ENCODE measurements around the gene USP5. TPM values are rescaled to one million over a fixed set of nuclear protein-coding genes. Genes with fewer than 3 reads are reported as not detected.

USP5 gene
- total RNA-seq, 1 donor = 77.1 TPM

GRCh38 chr12:6824085-6824775 is 27.7 kb upstream of the USP5 start:
- H3K9me3 ChIP-seq (ENCODE audit: low read depth, low read length) = no peaks in the 10 kb centered on the region
- H3K4me3 ChIP-seq (ENCODE audit: insufficient read depth, low read length) = no peak overlapping the region
- H3K27ac ChIP-seq (ENCODE audit: low read depth, low read length) = no peak overlapping the region
- H3K27me3 ChIP-seq (ENCODE audit: insufficient read depth, low read length) = peaks cover 9% of the 10 kb centered on the region
- peak overlapping the region; percentile 76 for H3K4me2 ChIP-seq (ENCODE audit: insufficient read depth, low read length)
- H3K79me2 ChIP-seq (ENCODE audit: insufficient read depth, low read length) = peaks cover 17% of the 10 kb centered on the region
- DNase-seq (ENCODE audit: insufficient read length, low spot score, missing footprints) = peak; percentile 88
- H2AFZ ChIP-seq (ENCODE audit: low read length) = no peak overlapping the region
- peaks cover 17% of the 10 kb centered on the region for H3K4me1 ChIP-seq (ENCODE audit: insufficient read depth, low read length)
- peaks cover 7% of the 10 kb centered on the region for H4K20me1 ChIP-seq (ENCODE audit: insufficient read depth, low read length)
- TF ChIP-seq CTCF (IDR thresholded peaks at IDR 0.05; ENCODE audit: extremely low read depth, low read depth, low read length) = no peak
- H3K36me3 ChIP-seq (ENCODE audit: insufficient read depth, low read length) = no peaks in the 10 kb centered on the region

- Histone ChIP-seq H4K20me1 (ENCODE audit: insufficient read depth, low read length) (peaks cover 6% of the 10 kb centered on the region), H3K9me3 (ENCODE audit: low read depth, low read length) (no peaks in the 10 kb centered on the region), H3K4me2 (ENCODE audit: insufficient read depth, low read length) (peak overlapping the region; percentile 76), H3K79me2 (ENCODE audit: insufficient read depth, low read length) (peaks cover 24% of the 10 kb centered on the region), H3K27ac (ENCODE audit: low read depth, low read length) (no peak overlapping the region), H3K27me3 (ENCODE audit: insufficient read depth, low read length) (peaks cover 9% of the 10 kb centered on the region), H2AFZ (ENCODE audit: low read length) (peak overlapping the region; percentile 55), H3K36me3 (ENCODE audit: insufficient read depth, low read length) (no peaks in the 10 kb centered on the region), H3K4me3 (ENCODE audit: insufficient read depth, low read length) (peak overlapping the region; percentile 60), H3K4me1 (ENCODE audit: insufficient read depth, low read length) (peaks cover 24% of the 10 kb centered on the region)
- TF ChIP-seq CTCF (IDR thresholded peaks at IDR 0.05; ENCODE audit: extremely low read depth, low read depth, low read length) = no peak
- DNase-seq (ENCODE audit: insufficient read length, low spot score, missing footprints) = peak; percentile 91
Observed at GRCh38 chr12:6824901-6825381, 27.0 kb upstream of the USP5 start.

GRCh38 chr12:6825398-6826124 is 26.4 kb upstream of the USP5 start:
- TF ChIP-seq CTCF (IDR thresholded peaks at IDR 0.05; ENCODE audit: extremely low read depth, low read depth, low read length) = peak; percentile 97
- Histone ChIP-seq H3K4me1 (ENCODE audit: insufficient read depth, low read length) (peaks cover 26% of the 10 kb centered on the region), H3K4me3 (ENCODE audit: insufficient read depth, low read length) (peak overlapping the region; percentile 60), H3K27ac (ENCODE audit: low read depth, low read length) (no peak overlapping the region), H2AFZ (ENCODE audit: low read length) (peak overlapping the region; percentile 55), H4K20me1 (ENCODE audit: insufficient read depth, low read length) (peaks cover 3% of the 10 kb centered on the region), H3K79me2 (ENCODE audit: insufficient read depth, low read length) (peaks cover 30% of the 10 kb centered on the region), H3K4me2 (ENCODE audit: insufficient read depth, low read length) (peak overlapping the region; percentile 76), H3K9me3 (ENCODE audit: low read depth, low read length) (no peaks in the 10 kb centered on the region), H3K36me3 (ENCODE audit: insufficient read depth, low read length) (peaks cover under 1% of the 10 kb centered on the region), H3K27me3 (ENCODE audit: insufficient read depth, low read length) (peaks cover 9% of the 10 kb centered on the region)
- peak; percentile 100 for DNase-seq (ENCODE audit: insufficient read length, low spot score, missing footprints)

All from osteoblast (primary cell).